KOPT-K1 (cell line): Measurements from ENCODE around the gene MRPL37.
A peak's percentile ranks its signal among the peaks of the same experiment; 100 is the strongest.
"Not testable (repeated sequence)": the region's sequence is repeated elsewhere in the genome, so short reads cannot be mapped to it uniquely, and the experiment has no call there.

Experiments
- H3K27ac ChIP-seq: fragments of 200-600 bp; sonication (generic); 2 replicates; pipeline ENCODE4 v1.5.1; 2016; ENCODE audit warnings: antibody characterized with exemption, mild to moderate bottlenecking, low read depth, low read length; ENCODE audit not compliant: poor library complexity, severe bottlenecking
- H3K36me3 ChIP-seq: fragments of 200-600 bp; sonication (generic); 2 replicates; pipeline ENCODE4 v1.5.1; 2017; ENCODE audit warnings: antibody characterized with exemption, mild to moderate bottlenecking, low read length, moderate library complexity; ENCODE audit not compliant: insufficient read depth
- H3K9me3 ChIP-seq: fragments of 200-600 bp; sonication (generic); 2 replicates; pipeline ENCODE4 v1.5.1; 2017; ENCODE audit warnings: antibody characterized with exemption, low read length, mild to moderate bottlenecking; ENCODE audit not compliant: insufficient read depth, poor library complexity, severe bottlenecking

MRPL37 gene

DNA sequence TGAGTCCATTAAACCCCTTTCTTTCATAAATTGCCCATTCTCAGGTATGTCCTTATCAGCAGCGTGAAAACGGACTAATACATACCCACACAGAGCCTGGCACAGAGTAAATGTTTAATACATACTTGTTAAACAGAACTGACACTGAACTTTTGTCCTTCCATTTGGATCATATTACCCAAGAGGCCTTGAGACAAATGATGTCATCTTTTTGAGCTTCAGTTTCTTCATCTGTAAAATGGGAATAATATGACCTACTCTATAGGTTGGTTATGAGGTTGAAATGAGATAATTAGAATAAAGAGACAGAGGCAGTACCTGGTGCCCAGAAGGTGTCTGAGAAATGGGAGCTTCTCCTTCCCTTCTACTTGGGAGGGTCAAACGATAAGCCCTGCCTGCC is 13.9 kb upstream of the MRPL37 start:
- H3K27ac ChIP-seq, result no peak overlapping the region
- H3K9me3 ChIP-seq, result no peaks in the 10 kb centered on the region
- H3K36me3 ChIP-seq, result peaks cover 26% of the 10 kb centered on the region; the same call in 1 of the 2 replicates

GRCh38 chr1:54188291-54188690 is 11.7 kb upstream of the MRPL37 start:
- Histone ChIP-seq H3K27ac (no peak overlapping the region), H3K36me3 (peaks cover 33% of the 10 kb centered on the region; the same call in 1 of the 2 replicates), H3K9me3 (no peaks in the 10 kb centered on the region)

DNA sequence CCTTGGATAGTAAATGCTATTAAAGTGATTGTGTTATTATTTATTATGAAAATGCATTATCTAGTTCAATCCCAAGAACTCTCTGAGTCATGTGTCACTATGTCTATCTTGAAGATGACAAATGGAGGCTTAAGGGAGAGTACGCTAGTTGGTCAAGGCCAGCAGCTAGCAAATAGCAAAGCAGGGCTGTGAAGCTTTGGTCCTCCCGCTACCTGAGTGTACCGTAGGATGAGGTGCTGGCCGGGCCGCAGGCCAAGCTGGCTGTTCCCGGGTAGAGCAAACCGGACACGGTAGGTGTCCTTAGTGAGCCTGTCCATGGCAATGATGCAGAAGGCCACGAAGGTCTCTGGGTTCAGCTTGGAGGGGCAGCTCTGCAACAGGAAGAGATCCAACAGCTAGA is 9.4 kb upstream of the MRPL37 start:
- Histone ChIP-seq H3K9me3 (no peaks in the 10 kb centered on the region), H3K36me3 (peaks cover 48% of the 10 kb centered on the region), H3K27ac (no peak overlapping the region)

- H3K27ac ChIP-seq, result no peak overlapping the region
- H3K36me3 ChIP-seq, result peaks cover 51% of the 10 kb centered on the region
- no peaks in the 10 kb centered on the region for H3K9me3 ChIP-seq
Measured at GRCh38 chr1:54191525-54191924, 8.4 kb upstream of the MRPL37 start.

DNA sequence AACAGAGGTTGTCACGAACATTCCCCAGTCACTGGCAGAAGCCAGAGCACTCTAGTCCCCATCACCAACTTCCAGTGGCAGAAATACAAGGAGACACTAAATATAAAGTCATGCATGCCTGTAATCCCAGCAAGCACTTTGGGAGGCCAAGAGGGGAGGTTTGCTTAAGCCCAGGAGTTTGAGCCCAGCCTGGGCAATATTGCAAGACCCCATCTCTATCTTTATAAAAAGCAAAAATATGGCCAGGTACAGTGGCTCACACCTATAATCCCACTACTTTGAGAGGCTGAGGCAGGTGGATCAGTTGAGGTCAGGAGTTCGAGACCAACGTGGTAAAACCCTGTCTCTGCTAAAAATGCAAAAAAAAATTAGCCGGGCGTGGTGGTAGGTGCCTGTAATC is 6.5 kb upstream of the MRPL37 start:
- Histone ChIP-seq H3K27ac (no peak overlapping the region), H3K9me3 (no peaks in the 10 kb centered on the region), H3K36me3 (peaks cover 40% of the 10 kb centered on the region)

DNA sequence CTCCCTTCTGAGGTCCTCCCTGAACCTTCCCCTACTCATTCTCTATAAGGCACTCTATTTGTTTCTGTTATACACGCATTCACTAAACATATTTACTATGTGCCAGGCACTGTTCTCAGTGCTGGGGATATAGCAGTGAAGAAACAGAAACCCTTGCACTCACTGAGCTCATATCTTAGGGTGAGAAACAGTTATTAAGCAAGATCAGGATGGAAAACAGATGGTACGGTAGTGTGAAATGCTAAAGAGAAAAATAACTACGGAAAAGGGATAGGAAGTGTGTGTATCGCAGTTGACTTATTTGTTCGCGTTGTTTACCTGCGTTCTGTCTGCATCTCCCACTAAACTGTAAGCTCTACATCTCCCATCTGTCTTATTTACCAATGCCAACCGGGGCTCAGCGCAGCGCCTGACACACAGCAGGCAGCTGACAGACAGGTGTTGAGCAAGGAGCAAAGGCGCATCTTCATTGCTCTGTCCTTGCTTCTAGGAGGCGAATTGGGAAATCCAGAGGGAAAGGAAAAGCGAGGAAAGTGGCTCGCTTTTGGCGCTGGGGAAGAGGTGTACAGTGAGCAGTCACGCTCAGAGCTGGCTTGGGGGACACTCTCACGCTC is 709 bp upstream of the MRPL37 start:
- no peaks in the 10 kb centered on the region for H3K9me3 ChIP-seq
- peaks cover 34% of the 10 kb centered on the region for H3K36me3 ChIP-seq
- H3K27ac ChIP-seq, result peak overlapping the region; percentile 76

GRCh38 chr1:54200519-54200997 is 591 bp downstream of the MRPL37 start:
- no peaks in the 10 kb centered on the region for H3K9me3 ChIP-seq

DNA sequence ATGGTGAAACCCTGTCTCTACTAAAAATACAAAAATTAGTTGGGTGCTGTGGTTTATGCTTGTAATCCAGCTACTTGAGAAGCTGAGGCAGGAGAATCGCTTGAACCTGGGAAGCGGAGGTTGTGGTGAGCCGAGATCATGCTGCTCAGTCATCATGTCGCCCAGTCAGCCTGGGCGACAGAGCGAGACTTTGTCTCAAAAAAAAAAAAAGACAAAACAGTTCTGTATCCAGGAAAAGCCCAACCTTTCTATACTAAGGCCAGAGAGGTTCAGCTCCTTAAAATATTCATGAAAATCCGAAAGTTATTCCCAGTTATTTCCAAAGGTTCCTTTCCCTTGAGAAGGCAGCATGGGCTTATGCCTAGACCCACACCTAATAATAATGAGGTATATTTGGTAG is 4.2 kb downstream of the MRPL37 start:
- no peaks in the 10 kb centered on the region for H3K9me3 ChIP-seq
- peaks cover 65% of the 10 kb centered on the region for H3K36me3 ChIP-seq
- H3K27ac ChIP-seq, result no peak overlapping the region

More at GRCh38 chr1:54200519-54200997, 591 bp downstream of the MRPL37 start:
- Histone ChIP-seq H3K36me3 (peaks cover 34% of the 10 kb centered on the region), H3K27ac (peak overlapping the region; percentile 76)

- H3K27ac ChIP-seq, result no peak overlapping the region
- peaks cover 95% of the 10 kb centered on the region for H3K36me3 ChIP-seq
- H3K9me3 ChIP-seq, result no peaks in the 10 kb centered on the region
Measured at GRCh38 chr1:54207287-54207686, 7.3 kb downstream of the MRPL37 start.

DNA sequence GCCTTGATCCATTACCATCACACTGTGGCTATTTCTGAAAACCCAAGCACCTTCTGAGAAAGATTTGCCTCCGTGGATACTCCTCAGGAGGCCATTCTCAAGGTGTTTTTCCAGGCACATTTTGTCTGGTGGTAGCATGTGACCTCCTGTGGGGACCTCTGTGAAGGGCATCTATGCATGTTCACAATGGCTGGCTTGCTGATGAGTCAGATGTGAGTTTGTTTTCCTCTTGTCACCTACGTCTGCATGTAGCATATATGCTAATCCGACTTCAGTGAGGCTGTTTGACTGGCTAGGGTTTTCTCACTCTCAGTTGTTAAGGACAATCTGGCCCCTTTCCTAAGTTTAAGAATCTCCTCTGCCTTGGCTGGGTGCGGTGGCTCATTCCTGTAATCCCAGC is 7.9 kb downstream of the MRPL37 start:
- H3K36me3 ChIP-seq, result peaks cover 95% of the 10 kb centered on the region
- not testable (repeated sequence) for H3K9me3 ChIP-seq, H3K27ac ChIP-seq

- H3K36me3 ChIP-seq, result peaks cover 100% of the 10 kb centered on the region
- no peak overlapping the region for H3K27ac ChIP-seq
Measured at GRCh38 chr1:54212872-54213271, 12.9 kb downstream of the MRPL37 start.

GRCh38 chr1:54215523-54215922 is 15.6 kb downstream of the MRPL37 start:
- Histone ChIP-seq H3K9me3 (no peaks in the 10 kb centered on the region), H3K27ac (no peak overlapping the region), H3K36me3 (peaks cover 100% of the 10 kb centered on the region)

More at GRCh38 chr1:54212872-54213271, 12.9 kb downstream of the MRPL37 start:
- no peaks in the 10 kb centered on the region for H3K9me3 ChIP-seq

DNA sequence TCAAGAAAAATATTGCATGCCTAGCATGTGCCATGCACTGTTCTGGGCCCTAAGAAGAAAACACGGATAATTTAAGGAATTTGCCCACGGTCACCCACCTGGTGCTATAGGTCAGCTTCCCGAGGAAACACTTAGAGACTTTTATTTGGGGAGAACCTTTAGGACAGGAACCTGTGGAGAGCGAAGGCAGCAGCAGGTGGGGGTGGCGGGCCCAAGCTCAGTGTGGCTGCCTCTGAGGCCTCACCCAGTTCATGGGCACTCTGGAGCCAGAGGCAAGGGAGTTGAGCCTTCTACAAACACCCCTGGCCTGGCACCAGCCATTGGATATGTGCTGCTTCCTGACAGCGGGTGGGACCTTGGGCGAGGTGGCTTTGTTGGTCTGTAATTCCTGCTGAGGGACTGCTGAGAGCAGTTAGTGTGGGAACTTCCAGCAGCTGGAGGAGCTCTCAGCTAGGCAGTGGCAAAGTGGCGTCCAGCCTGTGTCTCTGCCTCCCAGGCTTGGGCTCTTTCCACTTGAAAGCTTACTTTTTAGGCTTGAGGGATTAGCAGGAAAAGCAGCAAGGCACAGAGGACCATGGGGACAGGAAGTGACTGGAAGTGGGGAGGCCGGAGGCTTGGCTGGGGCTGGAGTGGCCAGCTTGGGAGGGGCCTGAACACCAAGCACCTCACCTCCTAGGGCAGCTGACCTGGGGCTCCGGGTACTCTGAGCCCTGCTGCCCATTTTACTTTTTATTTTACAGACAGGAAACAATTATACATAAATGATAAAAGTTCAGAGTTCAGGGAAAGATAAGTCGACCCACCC is 19.1 kb downstream of the MRPL37 start:
- H3K27ac ChIP-seq, result no peak overlapping the region
- H3K36me3 ChIP-seq, result peaks cover 98% of the 10 kb centered on the region
- no peaks in the 10 kb centered on the region for H3K9me3 ChIP-seq

- Histone ChIP-seq H3K9me3 (no peaks in the 10 kb centered on the region), H3K36me3 (peaks cover 98% of the 10 kb centered on the region), H3K27ac (no peak overlapping the region)
Measured at GRCh38 chr1:54219688-54220003, 19.7 kb downstream of the MRPL37 start.

DNA sequence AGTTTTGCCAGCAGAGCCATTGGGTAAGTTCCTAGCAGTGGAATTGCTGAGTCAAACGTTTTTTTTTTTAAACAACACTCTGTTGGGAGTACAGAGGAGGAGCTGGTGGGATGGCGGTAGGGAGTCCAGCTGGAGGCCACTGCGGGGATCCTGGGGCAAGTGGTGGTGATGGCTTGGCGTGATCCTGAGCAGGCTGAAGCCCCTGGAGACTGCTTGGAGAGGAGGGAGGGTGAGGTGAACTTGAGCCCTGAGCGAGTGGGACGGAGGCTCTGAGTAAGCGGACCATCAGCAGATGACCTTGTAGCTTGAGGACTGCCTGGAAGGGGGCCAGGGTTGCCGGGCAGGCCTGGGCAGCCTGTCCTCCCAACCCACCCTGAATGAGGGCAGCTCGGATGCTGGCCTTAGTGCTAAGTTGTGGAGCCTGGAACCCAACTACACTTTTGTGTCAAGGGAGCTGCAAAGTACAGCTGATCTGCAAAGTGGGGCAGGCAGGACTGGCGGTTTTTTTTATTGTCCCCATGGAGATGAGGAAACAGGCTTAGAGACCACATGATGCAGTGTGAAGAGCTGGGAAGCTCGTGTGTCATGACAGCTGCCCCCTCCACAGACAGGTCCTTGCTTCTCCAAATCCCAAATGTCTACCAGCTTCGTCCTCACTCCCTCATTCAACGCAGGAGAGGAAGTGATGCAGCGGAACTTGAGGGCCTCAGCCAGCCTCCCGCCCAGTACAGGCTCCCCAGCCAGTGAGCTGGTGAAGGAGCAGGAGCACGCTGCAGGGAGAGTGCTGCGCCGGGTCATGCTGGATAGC is 20.2 kb downstream of the MRPL37 start:
- H3K9me3 ChIP-seq, result no peaks in the 10 kb centered on the region
- H3K36me3 ChIP-seq, result peaks cover 98% of the 10 kb centered on the region
- H3K27ac ChIP-seq, result no peak overlapping the region
